ENCODE data around the gene PCBP3. TPM values are rescaled to one million over a fixed set of nuclear protein-coding genes. Genes with fewer than 3 reads are reported as not detected.

Gene PCBP3
- polyA plus RNA-seq, 3 donors = 1.7 to 2.5 (median 2.4) TPM

DNA sequence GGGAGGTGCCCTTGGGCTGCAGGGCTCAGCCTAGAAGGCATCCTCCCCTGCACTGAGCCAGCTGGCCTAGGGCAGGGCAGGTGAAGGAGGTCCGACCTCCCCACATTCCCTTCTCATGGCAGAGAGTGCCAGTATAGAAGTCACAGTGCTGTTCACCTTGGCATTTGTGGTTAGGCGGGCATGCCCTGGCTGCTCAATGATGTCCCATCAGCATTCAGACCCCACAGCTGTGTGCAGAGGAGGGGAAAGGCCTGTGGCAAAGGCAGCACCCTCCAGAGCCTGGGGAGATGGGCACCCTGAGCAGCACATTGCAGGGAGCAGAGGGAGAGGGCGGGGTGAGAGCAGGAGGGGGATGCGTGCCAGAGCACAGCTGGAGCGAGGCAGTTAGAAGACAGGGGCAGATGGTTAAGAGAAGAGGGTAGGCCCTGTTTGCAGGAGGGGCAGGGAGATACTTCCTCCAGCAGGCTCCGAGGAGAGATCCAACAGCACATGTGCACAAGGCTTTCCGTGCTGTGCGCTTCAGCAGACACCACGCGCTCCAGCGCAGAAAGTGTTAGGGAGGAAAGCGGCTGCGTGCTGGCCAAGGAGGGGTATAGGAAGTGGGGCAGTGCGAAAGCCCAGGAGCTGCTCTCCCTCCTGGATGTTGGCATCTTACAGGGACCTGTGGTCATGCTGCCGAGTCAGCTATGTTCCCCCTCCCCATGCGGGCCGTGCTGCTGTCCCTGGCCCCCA lies 294.4 kb downstream of the PCBP3 start:
- no peak for DNase-seq (ENCODE audit: extremely low read depth in 1 of 11, low read depth in 9 of 11, low spot score in 4 of 11)

DNA sequence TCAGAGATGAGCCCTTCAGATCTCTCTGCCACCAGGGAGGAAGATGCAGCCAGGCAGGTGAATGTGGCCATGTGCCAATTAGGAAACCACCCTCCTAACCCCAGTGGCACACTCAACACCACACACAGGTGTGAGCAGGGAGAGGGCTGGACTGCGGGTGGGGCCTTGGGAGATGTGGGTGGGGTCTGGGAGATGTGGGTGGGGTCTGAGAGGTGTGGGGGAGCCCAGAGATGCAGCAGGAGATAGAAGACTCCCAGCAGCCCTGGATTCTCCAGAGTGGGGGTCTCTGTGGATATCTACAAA lies 294.9 kb downstream of the PCBP3 start:
- no peak for DNase-seq (ENCODE audit: extremely low read depth in 1 of 11, low read depth in 9 of 11, low spot score in 4 of 11)

DNA sequence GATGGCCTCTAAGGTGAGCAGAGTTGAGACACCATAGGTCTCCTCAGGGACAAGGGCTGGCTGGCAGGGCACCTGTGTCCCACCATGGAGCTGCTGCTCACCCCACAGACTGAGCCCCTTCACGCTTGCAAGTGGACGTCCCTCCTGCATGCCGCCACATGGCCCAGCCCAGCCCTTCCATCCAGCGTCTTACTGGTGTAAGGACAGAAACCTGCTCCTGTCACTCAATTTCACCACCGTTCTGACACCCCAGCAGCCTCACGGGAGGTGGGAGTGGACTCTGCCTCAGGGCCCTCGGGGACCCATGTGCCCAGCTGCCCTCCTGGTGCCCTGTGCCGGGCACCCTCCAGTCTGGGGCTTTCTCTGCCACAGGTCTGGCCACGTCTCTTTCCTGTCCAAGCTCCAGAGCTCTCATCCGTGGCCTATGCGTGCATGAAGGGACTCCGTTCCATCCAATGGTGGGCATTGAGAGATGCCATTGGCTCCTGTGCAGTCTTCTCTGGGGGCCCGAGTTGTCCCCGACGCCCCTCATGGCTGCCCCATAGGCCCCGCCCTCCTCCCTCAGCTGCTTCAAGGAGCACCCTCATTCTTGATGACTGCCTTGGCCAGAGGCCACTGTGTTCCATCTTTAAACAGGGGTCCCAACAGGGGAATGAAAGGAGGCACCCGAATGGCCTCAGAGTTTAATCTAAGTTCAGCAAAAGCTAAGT lies 295.4 kb downstream of the PCBP3 start:
- DNase-seq (ENCODE audit: extremely low read depth in 1 of 11, low read depth in 9 of 11, low spot score in 4 of 11) = no peak

DNA sequence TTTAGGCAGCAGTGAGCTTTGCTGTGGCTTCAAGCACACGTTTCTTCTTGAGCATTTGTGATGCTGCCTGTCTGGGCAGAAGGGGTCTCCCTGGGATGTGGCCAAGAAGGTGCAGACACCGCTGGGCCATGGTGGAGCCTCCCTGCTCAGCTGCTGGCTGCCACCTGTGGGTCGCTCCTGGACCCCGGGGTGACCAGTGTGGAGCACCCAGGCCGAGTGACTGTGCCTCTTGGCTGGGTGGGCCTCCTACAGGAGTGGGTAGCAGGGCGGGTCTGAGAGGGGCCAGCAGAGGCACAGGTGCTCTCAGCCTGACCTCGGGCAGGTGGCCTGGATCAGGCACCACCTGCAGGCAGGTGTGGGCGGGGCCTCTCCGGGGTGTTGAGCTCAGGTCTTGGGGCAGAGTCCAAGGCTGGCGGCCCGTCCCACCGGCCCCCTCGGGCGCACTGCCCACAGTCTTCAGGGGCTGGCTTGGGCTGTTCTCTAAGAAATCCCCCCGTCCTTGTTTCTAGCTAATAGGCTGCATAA lies 296.1 kb downstream of the PCBP3 start:
- no peak for DNase-seq (ENCODE audit: extremely low read depth in 1 of 11, low read depth in 9 of 11, low spot score in 4 of 11)

DNA sequence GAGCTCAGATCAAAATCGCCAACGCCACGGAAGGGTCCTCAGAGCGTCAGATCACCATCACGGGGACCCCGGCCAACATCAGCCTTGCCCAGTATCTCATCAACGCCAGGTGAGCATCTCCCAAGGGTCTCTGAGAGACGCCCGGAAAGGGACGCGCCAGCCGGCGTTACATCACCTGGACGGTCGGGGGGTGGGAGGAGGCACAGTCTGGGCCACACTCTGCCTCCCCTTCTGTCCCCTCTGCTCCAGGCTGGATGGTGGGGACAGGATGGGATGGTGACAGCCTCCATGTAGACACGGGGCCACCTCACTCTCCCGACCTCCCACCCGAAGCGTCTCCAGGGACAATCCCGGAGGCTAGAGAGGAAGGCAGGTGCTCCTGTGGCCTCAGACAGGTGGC lies 296.6 kb downstream of the PCBP3 start:
- no peak for DNase-seq (ENCODE audit: extremely low read depth in 1 of 11, low read depth in 9 of 11, low spot score in 4 of 11)

DNA sequence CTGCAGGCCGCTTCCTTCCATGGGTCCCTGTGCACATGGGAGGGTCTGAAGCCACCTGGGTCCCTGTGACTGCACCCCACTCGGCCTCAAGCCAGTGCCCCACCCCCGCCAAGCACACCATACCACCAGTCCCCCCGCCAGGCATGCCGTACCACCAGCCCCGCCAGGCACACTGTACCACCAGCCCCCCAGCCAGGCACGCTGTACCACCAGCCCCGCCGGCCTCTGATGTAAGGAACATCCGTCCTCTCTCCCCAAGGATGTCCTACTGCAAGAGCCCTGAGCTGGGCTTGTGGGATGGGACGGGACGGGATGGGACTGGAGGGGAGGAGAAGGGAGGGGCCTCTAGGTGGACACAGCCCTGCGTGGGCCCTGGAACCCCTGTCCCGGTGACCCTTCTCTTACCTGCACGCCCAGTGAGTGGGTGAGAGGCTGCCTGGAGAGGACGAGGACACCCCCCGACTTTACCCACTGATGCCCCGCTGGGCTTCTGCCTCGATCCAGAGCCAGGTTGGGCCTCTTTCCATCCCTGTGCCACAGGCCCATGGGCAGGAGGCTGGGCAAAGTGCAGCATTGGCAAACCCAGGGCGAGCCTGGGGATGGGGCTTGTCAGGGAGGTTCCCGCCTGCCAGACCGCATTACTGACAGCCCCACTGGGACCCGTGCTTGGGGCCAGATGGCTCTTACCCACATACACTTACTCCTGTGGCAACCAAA lies 297.3 kb downstream of the PCBP3 start:
- no peak for DNase-seq (ENCODE audit: extremely low read depth in 1 of 11, low read depth in 9 of 11, low spot score in 4 of 11)

DNA sequence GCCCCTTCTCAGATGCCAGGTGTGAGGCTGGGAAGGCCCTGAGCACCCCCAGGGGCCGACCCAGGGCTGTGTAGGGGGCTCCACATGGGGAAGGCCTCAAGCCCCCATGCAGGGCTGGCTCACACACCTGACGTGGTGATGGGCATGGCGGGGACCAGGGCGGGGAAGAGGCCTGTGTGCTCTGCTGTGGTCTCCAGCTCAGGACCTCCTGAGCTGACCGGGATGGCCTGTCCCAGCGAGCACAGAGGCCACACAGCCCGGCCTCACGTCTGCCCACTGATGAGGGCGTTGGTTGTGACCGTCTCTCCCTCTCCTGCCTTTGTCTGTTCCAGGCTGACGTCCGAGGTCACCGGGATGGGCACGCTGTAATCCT lies 297.8 kb downstream of the PCBP3 start:
- no peak for DNase-seq (ENCODE audit: extremely low read depth in 1 of 11, low read depth in 9 of 11, low spot score in 4 of 11)

DNA sequence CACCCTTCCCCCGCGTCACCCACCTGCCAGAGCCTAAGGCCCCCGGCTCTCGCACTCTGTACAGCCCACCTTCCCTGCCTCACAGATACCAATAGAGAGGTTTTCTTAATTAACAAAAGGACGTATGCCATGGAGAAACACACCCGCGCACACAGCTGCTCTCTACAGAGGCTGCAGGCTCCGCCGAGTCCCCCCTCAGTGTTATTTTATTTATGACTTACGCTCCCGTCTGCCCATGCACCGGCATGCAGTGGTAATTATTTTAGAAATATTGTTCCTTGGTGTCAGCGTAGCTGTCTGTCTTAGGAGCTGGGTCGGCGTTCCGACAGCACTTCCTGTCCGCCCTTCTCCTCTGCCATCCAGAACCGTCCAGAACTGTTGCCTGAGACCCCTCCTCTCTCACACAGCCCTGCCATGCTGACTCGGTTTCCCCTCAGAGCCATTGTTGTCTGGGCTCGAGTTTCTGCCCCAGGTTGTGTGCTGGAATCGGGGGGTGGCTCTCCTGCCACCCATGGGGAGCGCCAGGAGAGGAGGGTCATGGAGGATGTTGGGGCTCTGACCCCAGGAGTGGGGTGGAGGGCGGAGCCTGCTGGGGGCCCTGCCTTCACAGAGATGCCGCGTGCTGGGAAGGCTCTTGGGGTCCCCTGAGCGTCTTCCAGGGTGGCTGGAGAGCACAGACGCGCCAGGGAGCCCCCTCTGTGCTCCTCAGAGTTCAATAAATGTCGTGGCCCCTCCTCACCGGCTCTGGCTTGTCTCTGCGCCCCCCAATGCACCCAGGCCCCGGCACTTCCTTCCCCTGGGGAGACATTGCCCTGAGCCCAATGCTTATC lies 298.4 kb downstream of the PCBP3 start:
- DNase-seq (ENCODE audit: extremely low read depth in 1 of 11, low read depth in 9 of 11, low spot score in 4 of 11) = no peak

DNA sequence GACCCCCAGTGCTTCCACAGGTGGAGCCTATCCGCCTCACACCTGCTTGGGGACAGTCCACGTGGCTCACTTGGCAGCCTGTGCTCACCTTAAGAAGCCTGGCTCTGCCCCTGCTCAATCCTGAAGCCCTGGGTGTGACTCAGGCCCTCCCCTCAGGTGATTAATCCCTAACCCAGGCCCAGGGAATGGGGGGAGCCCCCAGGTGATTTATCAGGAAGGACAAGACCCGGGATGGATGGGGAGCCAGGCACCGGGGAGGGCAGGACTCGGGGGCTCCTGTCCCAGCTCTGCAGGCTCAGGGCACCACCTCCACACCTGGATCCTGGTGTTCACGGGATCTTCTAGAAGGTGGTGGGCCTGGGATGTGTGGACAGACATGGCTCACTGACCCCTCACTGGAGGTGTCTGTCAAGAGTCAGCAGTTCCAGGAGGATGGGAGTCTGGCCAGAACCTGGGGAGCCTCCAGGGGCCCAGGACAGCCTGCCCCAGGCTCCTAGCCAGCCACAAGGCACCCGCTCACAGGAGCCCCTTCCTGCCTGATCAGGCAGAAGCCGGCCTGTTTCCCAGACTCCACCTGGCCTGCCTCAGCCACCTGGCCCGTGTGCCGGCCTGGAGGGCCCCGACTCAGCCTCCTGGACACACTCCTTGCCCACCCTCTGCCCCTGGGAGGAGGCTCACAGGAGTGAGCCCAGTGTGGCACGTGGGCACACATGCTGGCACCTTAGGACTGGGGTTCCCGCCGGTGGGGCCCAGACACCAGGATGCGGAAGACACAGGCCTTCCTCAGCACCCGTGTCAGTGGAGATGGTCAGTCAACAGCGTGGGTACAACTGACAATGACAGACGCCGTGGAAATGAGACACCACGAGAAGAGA lies 299.5 kb downstream of the PCBP3 start:
- no peak for DNase-seq (ENCODE audit: extremely low read depth in 1 of 11, low read depth in 9 of 11, low spot score in 4 of 11)

DNA sequence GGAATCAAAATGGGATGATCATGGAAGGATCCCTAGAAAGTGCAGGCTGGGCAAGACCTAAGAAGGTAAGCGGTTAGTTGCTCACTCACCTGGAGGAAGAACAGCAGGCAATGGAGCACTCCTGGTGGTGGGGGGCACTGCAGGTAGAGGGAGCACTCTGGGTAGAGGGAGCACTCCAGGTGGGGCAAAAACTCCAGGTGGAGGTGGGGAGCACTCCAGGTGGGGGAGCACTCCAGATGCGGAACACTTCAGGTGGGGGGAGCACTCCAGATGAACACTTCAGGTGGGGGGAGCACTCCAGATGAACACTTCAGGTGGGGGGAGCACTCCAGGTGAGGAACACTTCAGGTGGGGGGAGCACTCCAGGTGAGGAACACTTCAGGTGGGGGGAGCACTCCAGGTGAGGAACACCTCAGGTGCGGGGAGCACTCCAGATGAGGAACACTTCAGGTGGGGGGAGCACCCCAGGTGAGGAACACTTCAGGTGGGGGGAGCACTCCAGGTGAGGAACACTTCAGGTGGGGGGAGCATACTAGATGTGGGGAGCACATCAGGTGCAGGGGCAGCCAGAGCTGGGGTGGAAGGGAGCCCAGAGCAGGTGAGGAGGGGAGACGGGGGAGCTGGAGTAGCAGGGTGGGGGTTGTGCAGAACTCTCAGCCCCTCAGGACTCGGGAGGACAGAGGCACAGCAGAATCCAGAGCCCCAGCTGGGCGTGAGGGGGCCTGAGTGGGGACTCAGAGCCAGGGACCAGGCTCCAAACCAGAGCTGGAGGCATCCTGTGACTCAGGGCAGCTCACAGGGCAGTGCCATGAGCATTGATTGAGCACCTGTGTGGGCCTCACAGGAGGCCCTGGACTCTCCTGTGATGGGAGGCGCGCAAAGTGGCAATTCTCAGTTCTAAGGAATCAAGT lies 300.4 kb downstream of the PCBP3 start:
- no peak for DNase-seq (ENCODE audit: extremely low read depth in 1 of 11, low read depth in 9 of 11, low spot score in 4 of 11)

DNA sequence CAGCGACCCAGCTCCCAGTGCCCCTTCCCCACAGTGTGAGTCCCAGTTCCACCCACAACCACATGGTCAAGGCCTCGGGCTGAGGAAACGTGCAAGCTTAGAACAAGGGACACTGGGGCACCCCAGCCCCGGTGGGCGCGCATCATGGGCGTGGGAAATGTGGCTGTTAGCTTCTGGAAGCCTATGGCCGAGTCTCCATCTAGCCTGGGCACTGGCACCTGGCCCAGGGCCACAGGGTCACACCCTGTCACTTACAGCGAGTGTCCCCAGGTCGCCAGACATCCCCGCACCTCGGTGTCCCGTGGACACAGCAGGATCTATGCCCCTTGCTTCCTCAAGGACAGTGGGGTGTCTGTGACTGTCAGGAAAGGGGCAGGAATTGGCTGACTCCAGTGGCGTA lies 301.1 kb downstream of the PCBP3 start:
- DNase-seq (ENCODE audit: extremely low read depth in 1 of 11, low read depth in 9 of 11, low spot score in 4 of 11) = no peak

DNA sequence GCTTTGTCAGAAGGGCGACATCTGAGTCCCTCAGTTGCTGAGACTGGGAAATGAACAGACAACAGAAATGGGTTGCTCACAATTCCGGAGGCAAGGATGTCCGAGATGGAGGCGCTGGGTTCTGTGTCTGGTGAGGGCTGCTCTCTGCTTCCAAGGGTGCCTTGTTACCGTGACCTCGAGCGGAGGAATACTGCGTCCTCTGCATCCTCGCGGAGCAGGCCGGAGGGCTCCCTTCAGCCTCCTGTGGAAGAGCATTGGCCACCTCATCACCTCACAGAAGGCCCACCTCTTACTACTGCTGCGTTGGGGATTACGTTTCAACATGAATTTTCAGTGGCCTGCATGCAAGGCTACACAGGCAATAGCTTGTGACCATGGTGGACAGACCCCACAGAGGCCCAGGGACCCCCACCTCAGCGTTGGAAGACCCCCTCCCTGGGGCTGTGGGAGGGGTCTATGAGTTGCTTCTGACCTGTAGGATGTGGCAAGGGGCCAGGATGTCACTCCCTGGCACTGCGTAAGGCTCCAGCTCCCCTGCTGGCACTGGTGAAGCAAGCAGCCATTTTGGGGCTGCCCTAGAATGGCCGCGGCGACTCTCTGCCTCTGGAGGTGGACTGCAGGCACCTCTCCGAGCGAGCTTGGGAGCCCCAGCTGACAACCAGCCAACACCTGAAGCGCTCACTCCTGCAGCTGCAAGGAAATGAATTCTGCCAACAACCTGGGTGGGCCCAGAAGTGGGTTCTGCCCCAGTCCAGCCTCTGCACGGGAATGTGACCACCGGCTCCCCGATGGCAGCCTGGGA lies 301.7 kb downstream of the PCBP3 start:
- DNase-seq (ENCODE audit: extremely low read depth in 1 of 11, low read depth in 9 of 11, low spot score in 4 of 11) = no peak

DNA sequence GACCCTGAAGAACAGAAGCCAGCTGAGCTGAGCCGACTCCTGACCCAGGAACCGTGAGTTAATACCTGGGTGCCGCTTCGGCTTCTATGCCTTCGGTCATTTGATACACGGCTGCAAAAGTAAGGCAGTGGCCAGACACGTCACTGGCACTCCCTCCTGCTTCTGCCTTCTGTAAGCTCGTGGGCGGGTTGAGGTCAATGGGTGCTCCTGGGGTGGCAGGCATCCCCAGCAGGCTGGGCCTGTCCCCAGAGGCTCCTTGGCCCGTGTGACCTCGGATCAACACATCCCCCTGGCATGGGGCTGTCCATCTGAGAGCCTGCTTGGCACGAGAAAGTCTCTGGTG lies 302.3 kb downstream of the PCBP3 start:
- no peak for DNase-seq (ENCODE audit: extremely low read depth in 1 of 11, low read depth in 9 of 11, low spot score in 4 of 11)

DNA sequence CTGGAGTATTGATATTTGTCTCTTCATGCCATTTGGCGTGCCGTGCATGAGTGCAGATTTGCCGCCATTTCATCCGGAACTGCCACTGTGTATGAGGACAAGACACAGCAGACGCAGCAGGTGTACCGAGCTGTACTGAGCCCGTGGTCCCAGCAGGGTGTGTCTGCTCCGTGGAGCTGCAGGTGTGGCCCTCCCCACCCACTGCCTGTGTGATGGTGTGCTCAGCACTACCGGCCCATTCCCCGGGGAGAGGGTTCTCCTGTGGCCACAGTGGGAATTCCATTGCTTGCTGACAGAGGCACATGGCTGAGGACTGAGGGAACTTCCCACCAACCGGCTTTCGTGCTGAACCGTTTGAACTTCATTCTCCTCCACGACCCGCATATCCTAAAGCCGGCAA lies 303.8 kb downstream of the PCBP3 start:
- no peak for DNase-seq (ENCODE audit: extremely low read depth in 1 of 11, low read depth in 9 of 11, low spot score in 4 of 11)

DNA sequence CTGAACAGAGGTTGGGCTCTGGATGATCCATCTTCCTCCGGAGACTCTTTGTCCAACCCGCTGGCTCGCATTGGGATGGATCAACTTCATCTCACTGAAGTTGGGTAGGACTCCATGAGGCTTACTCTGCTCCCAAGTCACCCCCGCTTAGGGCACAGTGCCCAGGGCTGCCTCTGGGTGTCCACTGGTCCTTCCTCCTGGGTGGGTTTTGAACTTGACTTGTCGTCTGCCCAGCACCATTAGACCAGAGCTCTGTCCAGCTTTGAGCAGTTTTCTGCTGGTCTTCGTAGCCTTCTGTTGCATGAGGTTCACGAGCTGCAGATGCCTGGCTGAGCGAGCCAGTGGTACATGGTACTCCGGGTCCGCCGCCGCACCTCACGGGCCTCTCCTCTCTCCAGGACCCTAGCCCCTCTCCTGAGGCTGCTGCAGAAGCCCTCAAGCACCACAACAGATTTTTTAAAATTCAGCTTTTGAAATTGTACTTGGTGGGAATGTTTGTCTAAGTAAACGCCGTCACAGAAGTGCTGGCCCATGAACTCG lies 304.3 kb downstream of the PCBP3 start:
- no peak for DNase-seq (ENCODE audit: extremely low read depth in 1 of 11, low read depth in 9 of 11, low spot score in 4 of 11)

DNA sequence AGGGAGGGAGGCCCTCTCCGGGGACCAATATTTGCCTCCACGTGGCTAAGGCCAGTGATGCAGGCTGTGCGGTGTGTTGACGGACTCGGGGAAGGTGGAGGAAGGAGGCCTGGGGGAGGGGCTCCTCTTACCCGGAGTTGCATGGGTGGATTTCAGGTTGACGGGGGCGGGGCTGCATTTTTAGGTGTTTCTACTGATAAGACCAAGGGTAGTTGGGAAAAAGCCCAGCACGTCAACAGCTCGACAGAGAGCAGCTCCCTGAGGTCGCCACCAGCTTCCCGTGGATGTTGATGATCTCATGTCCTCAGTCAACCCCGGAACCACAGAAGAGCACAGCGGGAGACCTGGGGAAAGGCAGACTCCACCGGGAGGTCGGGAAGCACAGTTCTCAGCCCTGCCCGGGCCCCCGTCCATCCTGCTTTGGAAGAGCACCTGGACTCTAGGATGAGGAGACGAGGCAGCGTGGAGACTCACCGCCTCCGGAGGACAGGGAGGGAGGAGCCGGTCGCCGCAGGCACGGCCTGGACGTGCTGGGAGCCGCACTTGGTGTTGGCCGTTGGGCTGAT lies 305.1 kb downstream of the PCBP3 start:
- DNase-seq (ENCODE audit: extremely low read depth in 1 of 11, low read depth in 9 of 11, low spot score in 4 of 11) = no peak
